Measurements from ENCODE around the gene FMNL2.

The FMNL2 gene

DNA sequence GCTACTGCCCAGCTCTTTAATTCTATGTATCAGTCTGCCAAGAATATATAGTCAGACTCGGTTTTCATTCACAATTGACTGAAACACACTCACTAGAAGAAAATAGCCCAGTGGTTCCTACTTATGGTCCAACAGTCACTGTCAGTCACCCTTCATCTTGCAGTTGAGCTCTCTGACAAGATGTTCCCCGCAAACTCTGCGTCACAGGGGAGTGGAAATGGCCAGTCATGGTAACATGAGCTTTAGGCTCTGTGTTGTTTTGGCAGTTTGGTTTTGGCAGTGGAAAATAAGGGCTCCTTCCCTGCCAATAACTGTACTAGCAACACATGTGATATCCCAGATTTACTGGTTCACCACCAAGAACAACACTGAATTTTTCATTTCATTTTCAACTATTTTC, 259.8 kb downstream of the FMNL2 start:
- H3K4me2 ChIP-seq (ENCODE audit: low read length, poor library complexity, severe bottlenecking): no peak overlapping the region
- no peak overlapping the region for H3K14ac ChIP-seq (ENCODE audit: low read length in 2 of 2)
- WGBS: 81% methylated on average over 3 of the region's 3 CpGs
- no peaks in the 10 kb centered on the region for H3K4me1 ChIP-seq (ENCODE audit: control insufficient read depth, insufficient read depth, low read depth, low read length)
- H3K9ac ChIP-seq (ENCODE audit: low read length): peak overlapping the region; percentile 27
- peaks cover 11 to 40% of the 10 kb centered on the region in 2 experiments for H3K36me3 ChIP-seq (ENCODE audit: control insufficient read depth in 1 of 2, insufficient read depth in 2 of 2, low read depth in 1 of 2, low read length in 2 of 2)
- no peak overlapping the region for H3K23ac ChIP-seq (ENCODE audit: low read length in 2 of 2)
- H4K8ac ChIP-seq (ENCODE audit: low read length): no peak overlapping the region
- H3K27ac ChIP-seq (ENCODE audit: low read length, poor library complexity, severe bottlenecking): no peak overlapping the region
- H3K9me3 ChIP-seq (ENCODE audit: control insufficient read depth, low read length): no peaks in the 10 kb centered on the region
- no peak overlapping the region for H2BK5ac ChIP-seq (ENCODE audit: low read depth, low read length, poor library complexity, severe bottlenecking)
- peak overlapping the region in 1 of 2 experiments; percentile 25 for H3K4me3 ChIP-seq (ENCODE audit: insufficient read depth in 1 of 2, low read depth in 1 of 2, low read length in 2 of 2)
- no peak overlapping the region for H4K91ac ChIP-seq (ENCODE audit: low read length)
- H2AFZ ChIP-seq (ENCODE audit: low read depth, low read length): no peak overlapping the region
- no peak overlapping the region for H2BK120ac ChIP-seq (ENCODE audit: low read depth, low read length)
- H3K27me3 ChIP-seq (ENCODE audit: control insufficient read depth in 1 of 2, insufficient read depth in 1 of 2, low read length in 2 of 2): no peaks in the 10 kb centered on the region
- no peak for DNase-seq
- H3K4ac ChIP-seq (ENCODE audit: low read depth in 1 of 2, low read length in 2 of 2): no peak overlapping the region
- H3K79me1 ChIP-seq (replicated peaks; ENCODE audit: low read length, poor library complexity, severe bottlenecking): peaks cover 5% of the 10 kb centered on the region
- H2BK12ac ChIP-seq (ENCODE audit: low read length in 2 of 2): no peak overlapping the region
- no peak overlapping the region for H2BK15ac ChIP-seq (ENCODE audit: low read depth, poor library complexity, severe bottlenecking)
- H2AK5ac ChIP-seq (ENCODE audit: low read length, severe bottlenecking): no peak overlapping the region
- no peak overlapping the region for H3K18ac ChIP-seq (ENCODE audit: low read depth in 1 of 2, low read length in 2 of 2)

DNA sequence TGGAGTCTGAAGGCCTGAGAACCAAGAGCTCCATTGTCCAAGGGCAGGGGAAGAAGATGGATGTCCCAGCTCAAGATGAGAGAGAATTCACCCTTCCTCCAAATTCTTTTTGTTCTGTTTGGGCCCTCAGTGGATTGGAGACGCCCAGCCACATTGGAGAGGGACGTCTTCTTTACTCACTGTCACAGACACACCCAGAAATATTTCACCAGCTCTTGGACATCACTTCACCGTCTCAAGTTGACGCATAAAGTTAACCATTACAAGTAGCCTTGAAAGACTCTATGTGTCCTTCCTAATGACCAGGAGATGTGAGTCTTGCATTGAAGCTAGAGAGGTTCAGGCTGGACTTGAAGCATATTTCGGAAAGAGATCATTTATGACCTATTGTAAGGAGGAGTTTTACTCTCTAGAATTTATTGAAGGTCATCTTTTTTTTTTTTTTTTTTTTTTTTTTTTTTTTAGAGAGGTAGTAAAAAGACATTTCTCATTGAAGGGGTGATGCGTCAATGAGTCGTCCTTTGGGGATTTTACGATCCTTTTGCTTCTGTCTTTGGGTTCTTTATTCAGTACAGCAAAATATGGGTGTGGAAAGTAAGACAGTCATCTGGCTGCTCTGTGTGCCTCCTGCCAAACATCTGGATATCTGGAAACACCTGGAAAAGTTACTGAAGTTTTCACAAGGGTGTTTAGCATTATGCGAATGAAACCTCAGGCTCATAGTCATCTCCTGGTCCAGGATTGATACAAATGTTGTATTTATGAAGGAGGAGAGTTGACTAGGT, 264.2 kb downstream of the FMNL2 start:
- no peak for DNase-seq
- Histone ChIP-seq H3K27me3 (ENCODE audit: control insufficient read depth in 1 of 2, insufficient read depth in 1 of 2, low read length in 2 of 2) (no peaks in the 10 kb centered on the region), H3K9me3 (ENCODE audit: control insufficient read depth, low read length) (no peaks in the 10 kb centered on the region), H3K4me2 (ENCODE audit: low read length, poor library complexity, severe bottlenecking) (no peak overlapping the region), H3K4me1 (ENCODE audit: control insufficient read depth, insufficient read depth, low read depth, low read length) (peaks cover 6% of the 10 kb centered on the region), H3K79me1 (replicated peaks; ENCODE audit: low read length, poor library complexity, severe bottlenecking) (peaks cover 10% of the 10 kb centered on the region), H3K9ac (ENCODE audit: low read length) (no peak overlapping the region), H3K27ac (ENCODE audit: low read length, poor library complexity, severe bottlenecking) (no peak overlapping the region), H3K14ac (ENCODE audit: low read length in 2 of 2) (no peak overlapping the region), H2BK12ac (ENCODE audit: low read length in 2 of 2) (no peak overlapping the region), H2BK15ac (ENCODE audit: low read depth, poor library complexity, severe bottlenecking) (no peak overlapping the region), H4K8ac (ENCODE audit: low read length) (no peak overlapping the region), H3K23ac (ENCODE audit: low read length in 2 of 2) (no peak overlapping the region), H2AFZ (ENCODE audit: low read depth, low read length) (no peak overlapping the region), H3K18ac (ENCODE audit: low read depth in 1 of 2, low read length in 2 of 2) (no peak overlapping the region), H4K91ac (ENCODE audit: low read length) (no peak overlapping the region), H2AK5ac (ENCODE audit: low read length, severe bottlenecking) (no peak overlapping the region), H2BK120ac (ENCODE audit: low read depth, low read length) (no peak overlapping the region), H3K4me3 (ENCODE audit: insufficient read depth in 1 of 2, low read depth in 1 of 2, low read length in 2 of 2) (no peak overlapping the region), H3K4ac (ENCODE audit: low read depth in 1 of 2, low read length in 2 of 2) (no peak overlapping the region), H3K36me3 (ENCODE audit: control insufficient read depth in 1 of 2, insufficient read depth in 2 of 2, low read depth in 1 of 2, low read length in 2 of 2) (peaks cover 3 to 33% of the 10 kb centered on the region in 2 experiments), H2BK5ac (ENCODE audit: low read depth, low read length, poor library complexity, severe bottlenecking) (no peak overlapping the region)
- 89% methylated on average over 7 of the region's 9 CpGs for WGBS

DNA sequence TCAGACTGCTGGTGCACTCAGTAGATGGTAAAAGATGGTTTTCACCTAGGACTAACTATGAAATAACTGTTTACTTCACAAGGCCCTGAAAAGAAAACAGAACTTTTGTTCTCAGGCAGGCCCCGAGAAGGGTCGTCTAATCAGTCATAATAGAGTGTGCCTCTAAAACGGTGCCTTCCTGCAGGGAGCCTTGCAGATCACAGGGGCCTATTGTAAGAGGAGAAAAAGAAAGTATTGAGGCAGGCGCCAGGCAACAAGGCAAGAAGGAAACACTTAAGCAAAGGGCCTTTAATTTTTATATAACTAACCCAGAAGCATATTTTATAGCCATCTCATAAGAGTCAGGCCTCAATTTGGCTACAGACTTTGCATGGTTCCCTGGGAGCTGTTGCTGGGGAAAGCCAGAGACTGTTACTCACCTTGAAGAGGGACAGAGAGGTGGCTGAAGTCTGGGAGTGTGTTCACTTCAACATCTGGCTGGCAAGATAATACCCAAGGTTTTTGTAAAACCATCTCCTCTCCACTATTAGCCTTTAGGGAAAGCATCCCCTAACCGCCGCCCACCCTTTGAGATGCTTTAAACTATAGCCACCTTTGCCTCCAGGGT, 265.2 kb downstream of the FMNL2 start:
- Histone ChIP-seq H3K4me1 (ENCODE audit: control insufficient read depth, insufficient read depth, low read depth, low read length) (peaks cover 6% of the 10 kb centered on the region), H2AFZ (ENCODE audit: low read depth, low read length) (no peak overlapping the region), H4K8ac (ENCODE audit: low read length) (no peak overlapping the region), H3K4me3 (ENCODE audit: insufficient read depth in 1 of 2, low read depth in 1 of 2, low read length in 2 of 2) (no peak overlapping the region), H3K23ac (ENCODE audit: low read length in 2 of 2) (no peak overlapping the region), H3K9me3 (ENCODE audit: control insufficient read depth, low read length) (no peaks in the 10 kb centered on the region), H4K91ac (ENCODE audit: low read length) (no peak overlapping the region), H3K79me1 (replicated peaks; ENCODE audit: low read length, poor library complexity, severe bottlenecking) (peaks cover 13% of the 10 kb centered on the region), H3K27ac (ENCODE audit: low read length, poor library complexity, severe bottlenecking) (no peak overlapping the region), H3K14ac (ENCODE audit: low read length in 2 of 2) (no peak overlapping the region), H2AK5ac (ENCODE audit: low read length, severe bottlenecking) (peak overlapping the region; percentile 50), H3K18ac (ENCODE audit: low read depth in 1 of 2, low read length in 2 of 2) (no peak overlapping the region), H3K4me2 (ENCODE audit: low read length, poor library complexity, severe bottlenecking) (no peak overlapping the region), H2BK15ac (ENCODE audit: low read depth, poor library complexity, severe bottlenecking) (no peak overlapping the region), H3K27me3 (ENCODE audit: control insufficient read depth in 1 of 2, insufficient read depth in 1 of 2, low read length in 2 of 2) (no peaks in the 10 kb centered on the region), H3K9ac (ENCODE audit: low read length) (no peak overlapping the region), H2BK120ac (ENCODE audit: low read depth, low read length) (no peak overlapping the region), H2BK12ac (ENCODE audit: low read length in 2 of 2) (no peak overlapping the region), H2BK5ac (ENCODE audit: low read depth, low read length, poor library complexity, severe bottlenecking) (no peak overlapping the region), H3K36me3 (ENCODE audit: control insufficient read depth in 1 of 2, insufficient read depth in 2 of 2, low read depth in 1 of 2, low read length in 2 of 2) (peaks cover 3 to 38% of the 10 kb centered on the region in 2 experiments), H3K4ac (ENCODE audit: low read depth in 1 of 2, low read length in 2 of 2) (no peak overlapping the region)
- no peak for DNase-seq
- 87% methylated on average over 3 of the region's 6 CpGs for WGBS

DNA sequence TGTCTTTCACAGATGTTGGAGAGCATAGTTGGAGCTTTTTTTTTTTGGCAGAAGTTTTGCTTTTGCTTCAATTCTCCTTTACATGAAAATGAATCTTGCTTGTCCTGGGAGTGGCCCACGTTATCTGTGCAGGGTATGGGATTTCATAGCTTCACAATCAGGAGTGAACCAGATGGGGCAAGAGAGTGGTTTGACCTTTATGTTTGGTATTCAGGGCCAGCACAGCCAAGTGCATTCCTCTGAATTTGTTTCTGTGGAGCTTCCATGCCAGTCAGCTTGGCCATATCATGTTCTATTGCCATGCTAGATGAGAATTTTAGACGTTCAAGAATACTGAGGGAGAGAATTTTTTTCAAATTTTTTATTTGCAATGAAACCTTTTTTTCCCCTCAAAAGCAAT, 265.7 kb downstream of the FMNL2 start:
- WGBS: 83% methylated on average over 1 of the region's 2 CpGs

More for the DNA sequence above, 265.7 kb downstream of the FMNL2 start:
- Histone ChIP-seq H3K4me1 (ENCODE audit: control insufficient read depth, insufficient read depth, low read depth, low read length) (peaks cover 6% of the 10 kb centered on the region), H3K14ac (ENCODE audit: low read length in 2 of 2) (no peak overlapping the region), H4K8ac (ENCODE audit: low read length) (no peak overlapping the region), H2AK5ac (ENCODE audit: low read length, severe bottlenecking) (no peak overlapping the region), H3K4ac (ENCODE audit: low read depth in 1 of 2, low read length in 2 of 2) (no peak overlapping the region), H2BK15ac (ENCODE audit: low read depth, poor library complexity, severe bottlenecking) (no peak overlapping the region), H3K23ac (ENCODE audit: low read length in 2 of 2) (no peak overlapping the region), H3K18ac (ENCODE audit: low read depth in 1 of 2, low read length in 2 of 2) (no peak overlapping the region), H3K9me3 (ENCODE audit: control insufficient read depth, low read length) (no peaks in the 10 kb centered on the region), H3K9ac (ENCODE audit: low read length) (no peak overlapping the region), H2BK120ac (ENCODE audit: low read depth, low read length) (no peak overlapping the region), H4K91ac (ENCODE audit: low read length) (no peak overlapping the region), H3K36me3 (ENCODE audit: control insufficient read depth in 1 of 2, insufficient read depth in 2 of 2, low read depth in 1 of 2, low read length in 2 of 2) (peaks cover 5 to 38% of the 10 kb centered on the region in 2 experiments), H2BK5ac (ENCODE audit: low read depth, low read length, poor library complexity, severe bottlenecking) (no peak overlapping the region), H2BK12ac (ENCODE audit: low read length in 2 of 2) (no peak overlapping the region), H3K4me2 (ENCODE audit: low read length, poor library complexity, severe bottlenecking) (no peak overlapping the region), H3K27ac (ENCODE audit: low read length, poor library complexity, severe bottlenecking) (no peak overlapping the region), H3K4me3 (ENCODE audit: insufficient read depth in 1 of 2, low read depth in 1 of 2, low read length in 2 of 2) (no peak overlapping the region), H2AFZ (ENCODE audit: low read depth, low read length) (no peak overlapping the region), H3K79me1 (replicated peaks; ENCODE audit: low read length, poor library complexity, severe bottlenecking) (peaks cover 17% of the 10 kb centered on the region), H3K27me3 (ENCODE audit: control insufficient read depth in 1 of 2, insufficient read depth in 1 of 2, low read length in 2 of 2) (no peaks in the 10 kb centered on the region)
- DNase-seq: peak; percentile 26

Data from mesenchymal stem cell (in vitro differentiated cells and primary cell).